Tibial artery (tissue), 4 donors: ENCODE results near the gene ZBTB11.
"Not testable (repeated sequence)": the region's sequence is repeated elsewhere in the genome, so short reads cannot be mapped to it uniquely, and the experiment has no call there.

ENCODE experiments used
- DNase-seq, 2 donors: peaks; one replicate each; pipeline ENCODE4 v3.0.0-alpha.2; 2019
- H3K27ac ChIP-seq, 2 donors: fragments of 200-600 bp; sonication (generic) in 1 of 2; 1 replicate in 1 of 2; 2 replicates in 1 of 2; pipeline ENCODE4 v1.5.1; 2018 to 2019; ENCODE audit warnings: mild to moderate bottlenecking in 1 of 2
- H3K27me3 ChIP-seq, 2 donors: fragments of 200-600 bp; sonication (generic) in 1 of 2; one replicate each; pipeline versions ENCODE4 v1.5.1 to v1.6.0; 2016 to 2019
- H3K36me3 ChIP-seq, 3 donors: fragments of 200-600 bp; sonication (generic) in 2 of 3; one replicate each; pipeline ENCODE4 v1.5.1; 2016 to 2019; ENCODE audit warnings: mild to moderate bottlenecking in 2 of 3
- H3K4me1 ChIP-seq, 4 donors: fragments of 200-600 bp; sonication (generic) in 2 of 4; 1 replicate in 3 of 4; 2 replicates in 1 of 4; pipeline ENCODE4 v1.5.1; 2016 to 2019
- H3K4me3 ChIP-seq, 2 donors: fragments of 200-600 bp; sonication (generic) in 1 of 2; 1 replicate in 1 of 2; 2 replicates in 1 of 2; pipeline ENCODE4 v1.5.1; 2018 to 2019; ENCODE audit warnings: mild to moderate bottlenecking in 2 of 2
- H3K9me3 ChIP-seq, 3 donors: fragments of 200-600 bp; sonication (generic) in 1 of 3; one replicate each; pipeline ENCODE4 v1.5.1; 2016 to 2019
- CTCF ChIP-seq, 2 experiments: fragments of 200-600 bp in 1 of 2; fragments of 450-650 bp in 1 of 2; IDR thresholded peaks; one replicate each; pipeline ENCODE4 v1.5.1; 2017 to 2019; ENCODE audit warnings: antibody characterized with exemption in 2 of 2, mild to moderate bottlenecking in 1 of 2, moderate library complexity in 1 of 2
- intact Hi-C: fragments of 100-400 bp; cut with DNase I; formaldehyde crosslinking; loops from one replicate; pipeline ENCODE4 v1.15.0; 2023; ENCODE audit warnings: low total_unique reads

ZBTB11 gene

GRCh38 chr3:101617478-101617877 is 59.5 kb downstream of the ZBTB11 start:
- no peak for TF ChIP-seq CTCF (IDR thresholded peaks at IDR 0.05)
- intact Hi-C loops, result no loop called here
- H3K9me3 ChIP-seq, result no peaks in the 10 kb centered on the region
- no peaks in the 10 kb centered on the region for H3K27me3 ChIP-seq
- H3K4me3 ChIP-seq, result no peak overlapping the region
- no peaks in the 10 kb centered on the region for H3K36me3 ChIP-seq
- H3K4me1 ChIP-seq, result no peaks in the 10 kb centered on the region
- no peak for DNase-seq
- no peak overlapping the region for H3K27ac ChIP-seq

GRCh38 chr3:101615525-101615924 is 61.4 kb downstream of the ZBTB11 start:
- H3K9me3 ChIP-seq, result no peaks in the 10 kb centered on the region
- DNase-seq, result no peak
- no peaks in the 10 kb centered on the region for H3K36me3 ChIP-seq
- H3K4me3 ChIP-seq, result no peak overlapping the region
- no peaks in the 10 kb centered on the region for H3K27me3 ChIP-seq
- no peak overlapping the region for H3K27ac ChIP-seq
- no peak for TF ChIP-seq CTCF (IDR thresholded peaks at IDR 0.05)
- intact Hi-C loops, result no loop called here
- no peaks in the 10 kb centered on the region for H3K4me1 ChIP-seq

- H3K27me3 ChIP-seq, H3K9me3 ChIP-seq, intact Hi-C loops, H3K27ac ChIP-seq, H3K4me1 ChIP-seq, H3K36me3 ChIP-seq, H3K4me3 ChIP-seq, DNase-seq: not testable (repeated sequence)
Observed at GRCh38 chr3:101613014-101613413, 63.9 kb downstream of the ZBTB11 start.

- DNase-seq, result no peak
- Histone ChIP-seq H3K36me3 (no peaks in the 10 kb centered on the region), H3K27me3 (no peaks in the 10 kb centered on the region), H3K4me1 (no peaks in the 10 kb centered on the region), H3K27ac (no peak overlapping the region), H3K9me3 (no peaks in the 10 kb centered on the region), H3K4me3 (no peak overlapping the region)
- no peak for TF ChIP-seq CTCF (IDR thresholded peaks at IDR 0.05)
- intact Hi-C loops, result no loop called here
Observed at GRCh38 chr3:101611023-101611422, 65.9 kb downstream of the ZBTB11 start.

GRCh38 chr3:101605398-101605797 is 71.5 kb downstream of the ZBTB11 start:
- H3K4me3 ChIP-seq, intact Hi-C loops, H3K36me3 ChIP-seq, H3K9me3 ChIP-seq, H3K4me1 ChIP-seq, H3K27ac ChIP-seq, H3K27me3 ChIP-seq, DNase-seq: not testable (repeated sequence)

- no peaks in the 10 kb centered on the region for H3K9me3 ChIP-seq
- intact Hi-C loops, result no loop called here
- no peaks in the 10 kb centered on the region for H3K4me1 ChIP-seq
- peaks cover 0 to 5% (median 0%) of the 10 kb centered on the region in 3 donors for H3K36me3 ChIP-seq
- no peaks in the 10 kb centered on the region for H3K27me3 ChIP-seq
- no peak overlapping the region for H3K27ac ChIP-seq
- H3K4me3 ChIP-seq, result no peak overlapping the region
- TF ChIP-seq CTCF (IDR thresholded peaks at IDR 0.05), result no peak
- DNase-seq, result no peak
Observed at GRCh38 chr3:101603184-101603583, 73.7 kb downstream of the ZBTB11 start.

GRCh38 chr3:101602731-101603130 is 74.2 kb downstream of the ZBTB11 start:
- Histone ChIP-seq H3K27ac (no peak overlapping the region), H3K27me3 (no peaks in the 10 kb centered on the region), H3K4me1 (no peaks in the 10 kb centered on the region), H3K9me3 (no peaks in the 10 kb centered on the region), H3K36me3 (peaks cover 0 to 5% (median 0%) of the 10 kb centered on the region in 3 donors), H3K4me3 (no peak overlapping the region)
- no peak for TF ChIP-seq CTCF (IDR thresholded peaks at IDR 0.05)
- DNase-seq, result no peak
- intact Hi-C loops, result no loop called here
